GM15510 (cell line): ENCODE measurements around the gene TK1.
A peak's percentile ranks its signal among the peaks of the same experiment; 100 is the strongest.

ENCODE experiments used
- POLR2A ChIP-seq: IDR thresholded peaks from 3 replicates; pipeline ENCODE4 v1.6.1; 2011; ENCODE audit warnings: borderline replicate concordance; ENCODE audit not compliant: insufficient read length; ENCODE audit errors: extremely low read depth

TK1 gene

DNA sequence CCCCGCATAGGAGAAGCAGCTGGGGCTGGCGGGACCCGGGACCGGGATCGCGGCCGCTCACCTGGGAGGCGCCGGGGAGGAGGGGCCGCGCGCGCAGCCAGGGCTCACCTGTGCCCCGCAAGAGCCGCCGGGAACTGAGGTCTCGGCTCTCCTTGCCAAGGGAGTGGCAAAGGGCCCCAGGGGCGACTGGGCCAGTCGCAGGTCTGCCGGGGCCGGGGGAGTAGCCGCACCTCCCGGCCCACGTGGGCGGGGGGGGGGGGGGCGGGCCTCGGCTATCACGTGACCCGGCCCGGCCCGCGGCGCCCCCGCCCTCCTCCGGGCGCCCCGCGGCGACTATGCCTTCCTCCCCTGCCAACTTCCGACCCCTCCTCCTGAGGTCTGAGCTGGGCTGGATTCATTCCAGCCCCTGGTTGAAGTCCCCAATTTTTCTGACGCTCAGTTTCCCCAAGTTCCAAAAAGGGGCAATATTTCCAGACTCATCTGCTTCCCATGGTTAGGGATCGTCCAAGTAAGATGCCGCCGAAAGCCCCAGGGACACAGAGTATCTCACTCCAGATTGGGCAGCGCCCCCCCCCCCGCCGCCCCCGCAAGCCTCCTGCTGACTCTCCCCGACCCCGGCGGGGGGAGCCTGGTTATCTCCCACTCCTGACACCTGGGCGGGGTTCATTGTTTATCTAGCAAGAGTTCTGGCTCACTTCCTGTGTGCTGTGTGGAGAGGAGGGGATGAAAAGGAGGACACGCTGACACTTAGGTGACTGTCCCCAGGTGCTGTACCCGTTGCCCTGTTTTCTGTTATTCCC is 58.1 kb downstream of the TK1 start, which contains the start of gene TMC6:
Gene TMC6, minus strand, starts transcription at position 205 of the 800 bp plus-strand sequence. CDS start 1,923 bp downstream, outside the sequence.
- TF ChIP-seq POLR2A = peak; percentile 83

DNA sequence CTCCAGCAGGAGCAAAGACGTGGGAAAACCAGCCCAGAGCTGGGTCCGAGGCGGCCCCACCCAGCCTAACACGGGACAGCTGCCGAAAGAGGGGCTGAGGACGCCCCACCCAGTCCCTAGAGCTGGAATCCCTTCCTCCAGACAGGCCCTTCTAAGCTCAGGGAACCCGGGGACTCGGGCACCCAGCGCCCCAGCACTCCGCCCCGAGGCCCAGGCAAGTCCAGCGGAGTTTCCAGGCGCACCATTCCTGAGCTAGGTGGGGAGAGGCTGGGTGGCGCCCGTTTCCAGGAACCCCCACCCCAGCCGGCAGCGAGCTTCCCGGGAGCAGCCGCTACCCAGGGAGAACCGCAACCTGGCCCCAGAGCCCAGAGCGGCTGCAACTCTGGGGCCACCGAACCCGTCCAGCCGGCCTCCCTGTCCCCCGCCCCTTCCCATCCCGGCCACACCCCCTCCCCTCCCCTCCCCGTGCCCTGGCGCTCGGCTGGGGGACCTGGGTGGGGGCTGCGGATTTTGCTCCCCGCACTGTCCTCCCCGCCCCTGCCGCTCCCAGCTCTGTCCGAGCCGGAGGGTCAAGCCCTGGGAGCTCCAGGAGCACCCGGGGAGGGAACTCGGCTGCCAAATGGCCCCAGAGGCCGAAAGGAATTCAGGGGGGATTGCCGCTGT is 58.8 kb downstream of the TK1 start:
- no peak for TF ChIP-seq POLR2A

GRCh38 chr17:78127239-78127887 is 59.5 kb downstream of the TK1 start:
- TF ChIP-seq POLR2A = peak; percentile 78

DNA sequence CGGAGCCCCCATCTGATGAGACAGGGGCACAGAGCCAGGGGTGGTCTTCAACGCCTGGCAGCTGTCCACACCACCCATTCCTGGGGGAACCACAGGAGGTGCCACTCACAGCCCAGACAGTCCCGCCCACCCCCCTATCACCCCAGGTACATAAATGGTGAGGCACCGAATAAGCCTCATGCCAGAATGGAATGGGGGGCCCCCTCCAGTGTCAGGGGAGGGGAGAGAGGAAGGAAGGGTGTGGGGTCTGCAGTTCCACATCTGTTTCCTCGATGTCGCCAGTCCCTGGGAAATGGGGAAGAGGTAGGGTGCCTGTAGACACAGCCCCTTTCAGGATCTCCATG is 60.0 kb downstream of the TK1 start:
- TF ChIP-seq POLR2A = no peak

GRCh38 chr17:78125976-78126894 is 60.6 kb downstream of the TK1 start:
- no peak for TF ChIP-seq POLR2A

- TF ChIP-seq POLR2A = no peak
Measured at GRCh38 chr17:78125138-78125913, 61.5 kb downstream of the TK1 start.

DNA sequence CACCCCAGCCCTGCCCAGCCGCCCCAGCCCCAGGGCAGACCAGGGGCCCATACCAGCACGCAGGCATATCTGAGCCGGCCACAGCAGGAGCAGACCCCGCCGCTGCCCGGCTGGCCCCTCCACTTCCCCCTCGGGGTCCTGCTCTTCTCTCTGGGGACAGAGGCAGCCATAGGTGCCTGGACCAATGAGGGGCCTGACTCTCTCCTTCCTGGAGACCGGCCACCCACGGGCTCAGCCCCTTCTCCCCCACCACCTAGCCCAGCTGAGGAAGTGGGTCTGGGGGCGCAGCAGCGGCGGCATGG is 62.1 kb downstream of the TK1 start:
- peak; percentile 16 for TF ChIP-seq POLR2A
